OCI-LY3 (cell line): ENCODE measurements around the gene CCDC154.

ENCODE experiments used
- H2AFZ ChIP-seq: fragments of 200-600, 300-600 bp; shearing (Covaris generic); 2 replicates; pipeline ENCODE4 v1.6.0; 2014; ENCODE audit warnings: antibody characterized with exemption, low read depth, low read length
- H3K27ac ChIP-seq: fragments of 200-600, 300-600 bp; sonication (generic); 2 replicates; pipeline ENCODE4 v1.5.1; 2014; ENCODE audit warnings: mild to moderate bottlenecking, low read length, moderate library complexity, mixed read lengths
- H3K27me3 ChIP-seq: fragments of 200-600, 300-600 bp; sonication (generic); 2 replicates; pipeline ENCODE4 v1.6.1; 2014; ENCODE audit warnings: low read depth, low read length, mixed read lengths
- H3K36me3 ChIP-seq: fragments of 200-600, 300-600 bp; sonication (generic); replicated peaks from 2 replicates; pipeline ENCODE3; 2014; ENCODE audit warnings: low read depth, low read length, mixed read lengths
- H3K4me1 ChIP-seq: fragments of 300-600, 200-600 bp; sonication (generic); 2 replicates; pipeline ENCODE4 v1.6.1; 2014; ENCODE audit warnings: low read length, mixed read lengths
- H3K4me2 ChIP-seq: fragments of 200-600, 300-600 bp; sonication (generic); 2 replicates; pipeline ENCODE4 v1.6.1; 2014; ENCODE audit warnings: low read length, mixed read lengths
- H3K4me3 ChIP-seq: fragments of 300-600, 200-600 bp; sonication (generic); 2 replicates; pipeline ENCODE4 v1.5.1; 2014; ENCODE audit warnings: antibody characterized with exemption, mild to moderate bottlenecking, low read length, moderate library complexity
- H3K79me2 ChIP-seq: fragments of 300-600, 200-600 bp; shearing (Covaris generic); 2 replicates; pipeline ENCODE4 v1.6.1; 2014; ENCODE audit warnings: mild to moderate bottlenecking, low read length, mixed read lengths
- H3K9ac ChIP-seq: fragments of 300-600, 200-600 bp; shearing (Covaris generic); 2 replicates; pipeline ENCODE4 v1.6.0; 2014; ENCODE audit warnings: mild to moderate bottlenecking, low read length, moderate library complexity
- H3K9me3 ChIP-seq: fragments of 200-600, 300-600 bp; shearing (Covaris generic); 2 replicates; pipeline ENCODE4 v1.6.1; 2014; ENCODE audit warnings: low read length, mixed read lengths; ENCODE audit not compliant: insufficient read depth
- H4K20me1 ChIP-seq: fragments of 200-600, 300-600 bp; sonication (generic); 2 replicates; pipeline ENCODE4 v1.6.1; 2016; ENCODE audit warnings: low read length, mixed read lengths; ENCODE audit not compliant: insufficient read depth
- CTCF ChIP-seq: fragments of 200-600, 300-600 bp; sonication (generic); IDR thresholded peaks from 2 replicates; pipeline ENCODE4 v1.5.1; 2014; ENCODE audit warnings: antibody characterized with exemption, low read length, low read depth
- EZH2phosphoT487 ChIP-seq: fragments of 200-600 bp; shearing (Covaris generic); IDR thresholded peaks from 2 replicates; pipeline ENCODE4 v1.6.1; 2018; ENCODE audit warnings: antibody characterized with exemption, mixed run types, low read depth

The CCDC154 gene

DNA sequence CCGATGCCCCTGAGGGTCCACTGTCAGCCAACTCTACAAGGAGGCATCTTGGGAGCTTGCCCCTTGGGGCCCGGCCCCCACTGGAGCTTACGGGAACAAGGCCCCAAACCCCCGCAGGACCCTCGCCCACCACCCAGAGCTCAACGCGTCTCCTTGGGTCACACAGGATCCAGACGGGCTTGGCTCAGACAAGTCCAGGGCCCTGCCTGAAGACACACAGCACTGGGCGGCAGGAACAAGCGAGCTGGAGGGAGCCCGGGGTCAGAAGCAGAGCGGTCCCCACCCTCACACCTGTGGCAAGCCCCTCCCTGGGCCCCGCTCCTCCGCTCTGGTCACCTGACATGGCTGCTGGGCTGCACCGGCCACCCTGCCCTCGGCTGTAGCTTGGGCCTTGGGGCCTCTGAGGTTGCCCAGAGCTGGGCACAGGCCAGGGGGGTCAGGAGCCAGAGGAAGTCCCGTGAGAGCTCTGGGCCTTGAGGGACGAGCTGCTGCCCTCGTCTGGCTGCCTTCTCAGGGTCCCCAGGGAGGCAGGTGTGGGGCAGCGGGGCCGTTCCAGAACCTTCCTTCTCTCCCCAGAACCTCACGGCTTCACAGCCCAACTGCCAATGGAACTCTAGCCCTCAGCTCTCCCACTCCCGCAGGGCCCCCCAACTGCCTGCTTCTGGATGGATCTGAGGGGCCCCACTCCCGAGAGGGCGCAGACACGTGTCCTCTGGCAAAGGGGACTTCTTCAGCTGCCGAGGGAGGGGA, at the start of gene CCDC154:
Gene CCDC154 (minus strand): TSS at position 577 of the 750 bp plus-strand sequence. CDS start 234 bp downstream, at position 343.
- H2AFZ ChIP-seq, result no peak within 1 kb of the TSS
- H3K79me2 ChIP-seq, result no peaks in the 10 kb centered on the region
- H3K4me3 ChIP-seq, result no peak within 1 kb of the TSS
- no peaks in the 10 kb centered on the region for H3K27me3 ChIP-seq
- H3K4me1 ChIP-seq, result no peaks in the 10 kb centered on the region
- no peak within 1 kb of the TSS for H3K27ac ChIP-seq
- no peak within 1 kb of the TSS for H3K9ac ChIP-seq
- no peaks in the 10 kb centered on the region for H4K20me1 ChIP-seq
- H3K4me2 ChIP-seq, result no peak within 1 kb of the TSS
- no peaks in the 10 kb centered on the region for H3K9me3 ChIP-seq
- TF ChIP-seq CTCF (no peak), EZH2phosphoT487 (no peak)
- H3K36me3 ChIP-seq, result no peaks in the 10 kb centered on the region

DNA sequence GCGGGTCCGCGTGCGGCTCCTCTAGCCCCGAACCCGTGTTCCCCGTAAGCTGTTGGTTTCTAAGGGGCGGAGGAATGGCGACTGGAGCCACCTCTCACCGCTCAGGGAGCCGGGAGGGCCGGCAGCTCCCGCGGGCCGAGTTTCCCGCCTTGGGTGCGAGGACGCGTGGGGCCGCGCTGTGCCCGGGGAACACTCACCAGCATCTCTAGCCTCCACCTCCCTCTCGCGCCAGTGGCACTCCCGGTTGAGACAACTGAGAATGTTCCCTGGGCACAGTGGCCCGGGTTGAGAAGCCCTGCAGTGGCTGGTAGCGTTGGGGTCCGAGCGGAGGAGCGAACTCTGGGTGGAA, 49.4 kb upstream of the CCDC154 start:
- TF ChIP-seq CTCF (no peak), EZH2phosphoT487 (no peak)
- peaks cover 16% of the 10 kb centered on the region for H3K36me3 ChIP-seq
- H3K79me2 ChIP-seq, result peaks cover 24% of the 10 kb centered on the region
- H3K9me3 ChIP-seq, result no peaks in the 10 kb centered on the region
- H3K9ac ChIP-seq, result peak overlapping the region; percentile 79
- H3K27ac ChIP-seq, result peak overlapping the region; percentile 55; the same call in 1 of the 2 replicates
- no peak overlapping the region for H2AFZ ChIP-seq
- peak overlapping the region; percentile 81 for H3K4me3 ChIP-seq
- no peaks in the 10 kb centered on the region for H3K27me3 ChIP-seq
- peak overlapping the region; percentile 61 for H3K4me2 ChIP-seq
- H4K20me1 ChIP-seq, result no peaks in the 10 kb centered on the region
- H3K4me1 ChIP-seq, result peaks cover 12% of the 10 kb centered on the region

GRCh38 chr16:1492923-1493745, 48.8 kb upstream of the CCDC154 start, which contains the start of gene TELO2:
TELO2 (plus strand) TSS chr16:1493360; CDS start chr16:1494282, 922 bp downstream.
- Histone ChIP-seq H3K79me2 (peaks cover 24% of the 10 kb centered on the region), H4K20me1 (no peaks in the 10 kb centered on the region), H2AFZ (peak within 1 kb of the TSS; percentile 19), H3K36me3 (peaks cover 16% of the 10 kb centered on the region), H3K27me3 (no peaks in the 10 kb centered on the region), H3K4me3 (peak within 1 kb of the TSS; percentile 81), H3K27ac (peak within 1 kb of the TSS; percentile 55), H3K4me2 (peak within 1 kb of the TSS; percentile 90), H3K9ac (peak within 1 kb of the TSS; percentile 79), H3K9me3 (no peaks in the 10 kb centered on the region), H3K4me1 (peaks cover 12% of the 10 kb centered on the region)
- TF ChIP-seq EZH2phosphoT487, result no peak
- TF ChIP-seq CTCF, result no peak
